ENCODE results near the gene GLT6D1.
"Not testable (repeated sequence)": the region's sequence is repeated elsewhere in the genome, so short reads cannot be mapped to it uniquely, and the experiment has no call there.

Gene GLT6D1

GRCh38 chr9:135639196-135639595 is at the start of gene GLT6D1:
Gene GLT6D1 (minus strand): TSS chr9:135639540. CDS start chr9:135639187, 353 bp downstream.
- DNase-seq = no peak

GRCh38 chr9:135689011-135689410 is 49.7 kb upstream of the GLT6D1 start:
- no peak for DNase-seq

DNA sequence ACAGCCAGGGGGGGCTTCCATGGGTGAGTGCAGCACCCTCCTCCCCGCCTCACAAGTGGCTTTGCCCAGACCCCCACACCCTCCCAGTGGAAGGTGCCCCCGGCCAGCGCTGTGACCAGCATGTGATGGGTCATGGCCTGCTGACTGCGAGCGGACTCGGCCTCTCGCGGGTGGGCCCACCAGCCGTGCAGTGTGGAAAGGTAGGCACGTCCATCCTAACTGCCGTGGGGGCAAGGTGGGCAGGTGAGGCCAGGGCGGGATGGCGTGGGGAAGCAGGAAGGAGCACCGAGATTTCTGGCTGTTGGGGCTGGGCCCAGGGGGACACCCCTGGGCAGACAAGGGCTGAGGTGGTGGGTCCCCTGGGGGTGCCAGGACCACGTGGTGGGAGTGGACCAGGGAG is 47.9 kb upstream of the GLT6D1 start:
- no peak for DNase-seq

DNA sequence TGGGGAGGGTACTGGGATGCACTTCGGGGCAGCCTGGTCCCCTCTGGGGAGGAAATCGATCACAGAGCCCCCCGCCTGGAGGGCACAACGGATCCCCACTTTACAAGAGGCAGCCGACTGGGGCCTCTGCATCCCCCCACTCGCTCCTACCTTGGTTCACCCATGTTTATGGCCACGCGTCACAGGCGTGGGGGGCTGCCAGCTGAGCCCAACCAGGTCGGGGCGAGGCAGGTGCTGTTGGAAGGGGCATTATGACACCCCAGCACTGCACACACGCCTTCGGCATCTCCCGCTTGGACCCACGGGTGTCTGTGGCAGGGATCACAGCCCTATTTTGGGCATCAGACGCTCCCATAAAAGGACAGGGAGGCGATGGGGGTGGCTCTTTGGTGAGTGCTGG is 45.4 kb upstream of the GLT6D1 start:
- no peak for DNase-seq

GRCh38 chr9:135683401-135684034 is 44.2 kb upstream of the GLT6D1 start:
- DNase-seq = no peak

DNA sequence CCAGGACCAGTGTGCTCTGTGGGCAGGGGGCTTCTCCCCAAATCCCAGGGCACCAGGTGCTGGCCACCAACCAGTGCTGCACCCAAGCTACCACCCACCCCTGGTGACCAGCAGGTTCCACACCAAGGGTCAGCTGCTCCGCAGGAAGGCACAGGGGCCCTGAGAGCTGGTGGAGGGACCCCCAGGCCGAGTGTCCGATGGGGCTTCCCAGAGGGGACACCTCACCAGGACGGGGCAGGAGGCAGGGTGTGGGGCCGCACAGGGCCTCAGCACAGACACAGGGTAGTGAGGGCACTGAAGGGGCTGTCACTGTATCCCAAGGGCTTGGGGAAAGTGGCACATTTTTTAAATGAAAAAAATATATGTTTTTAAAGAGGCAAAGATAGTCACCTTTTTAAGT is 41.8 kb upstream of the GLT6D1 start:
- DNase-seq = no peak

DNA sequence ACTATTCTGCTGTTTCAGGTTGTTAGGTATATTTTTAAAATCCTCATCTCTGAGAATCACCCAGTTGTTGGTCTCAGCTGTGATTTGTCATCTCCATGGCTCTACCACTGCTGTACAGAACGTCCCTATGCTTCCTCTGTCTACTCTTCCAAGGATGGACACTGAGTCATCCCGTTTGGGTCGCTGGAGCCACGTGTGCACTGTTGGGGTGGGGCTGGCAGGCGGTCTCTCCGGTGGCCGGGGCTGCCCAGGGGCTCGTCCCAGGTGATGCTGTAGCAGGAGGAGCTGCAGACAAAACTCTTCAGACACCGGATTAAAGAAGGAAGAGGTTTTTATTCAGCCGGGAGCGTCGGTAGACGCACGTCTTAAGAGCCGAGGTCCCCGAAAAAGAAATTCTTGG is 40.7 kb upstream of the GLT6D1 start:
- no peak for DNase-seq

GRCh38 chr9:135678236-135679017 is 39.1 kb upstream of the GLT6D1 start:
- no peak for DNase-seq

- no peak for DNase-seq
Observed at GRCh38 chr9:135677641-135678168, 38.4 kb upstream of the GLT6D1 start.

DNA sequence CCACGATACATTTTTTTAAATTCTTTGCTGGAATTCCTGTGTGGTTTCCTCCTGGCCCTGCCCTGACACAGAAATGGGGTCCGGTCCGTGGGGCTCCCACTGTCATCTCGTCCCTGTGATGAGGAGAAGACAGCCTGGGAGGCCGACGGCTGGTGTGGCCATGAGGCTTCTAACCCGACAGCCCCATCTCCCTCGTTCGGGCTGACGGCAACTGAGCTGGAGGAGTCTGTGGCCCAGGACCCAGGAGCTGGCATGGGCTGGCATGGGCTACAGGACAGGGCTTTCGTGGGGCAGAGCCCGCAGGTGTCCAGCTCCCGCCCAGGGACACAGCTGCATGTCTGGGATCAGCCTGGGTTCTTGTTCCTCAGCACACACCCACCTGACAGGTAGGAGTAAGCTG is 37.6 kb upstream of the GLT6D1 start:
- DNase-seq = no peak

DNA sequence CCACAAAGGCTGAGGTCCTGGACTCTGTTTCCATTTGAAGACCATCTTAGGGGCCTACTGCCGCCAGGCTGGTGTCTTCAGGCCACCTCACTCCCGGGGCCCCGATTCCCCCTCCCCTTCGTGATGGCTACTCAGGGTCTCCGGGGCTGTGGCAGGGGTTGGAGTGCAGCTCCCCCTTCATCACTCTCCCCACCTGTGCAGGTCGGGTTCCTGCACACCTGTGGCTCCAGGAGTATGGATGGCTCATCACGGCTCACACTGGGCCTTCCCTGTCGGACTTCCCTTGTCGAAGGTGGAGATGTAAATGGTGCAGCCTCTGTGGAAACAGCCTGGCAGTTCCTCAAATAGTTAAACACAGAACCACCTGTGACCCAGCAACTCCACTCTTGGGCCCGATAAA is 35.6 kb upstream of the GLT6D1 start:
- DNase-seq = no peak

GRCh38 chr9:135673941-135674340 is 34.6 kb upstream of the GLT6D1 start:
- DNase-seq = no peak

DNA sequence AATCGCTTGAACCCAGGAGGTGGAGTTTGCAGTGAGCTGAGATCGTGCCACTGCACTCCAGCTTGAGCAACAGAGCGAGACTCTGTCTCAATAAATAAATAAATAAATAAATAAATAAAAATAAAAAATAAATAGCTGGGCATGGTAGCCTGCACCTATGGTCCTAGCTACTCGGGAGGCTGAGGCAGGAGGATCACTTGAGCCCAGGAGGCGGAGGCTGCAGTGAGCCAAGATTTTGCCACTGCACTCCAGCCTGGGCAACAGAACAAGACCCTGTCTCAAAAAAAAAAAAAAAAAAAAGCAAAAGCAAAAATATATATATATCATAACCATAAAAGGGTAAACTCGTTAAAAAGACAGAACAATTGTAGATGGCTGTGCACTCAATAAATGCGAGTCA is 33.4 kb upstream of the GLT6D1 start:
- DNase-seq = not testable (repeated sequence)

- no peak for DNase-seq
Observed at GRCh38 chr9:135671591-135672041, 32.3 kb upstream of the GLT6D1 start.

GRCh38 chr9:135670721-135671590 is 31.6 kb upstream of the GLT6D1 start:
- no peak for DNase-seq

DNA sequence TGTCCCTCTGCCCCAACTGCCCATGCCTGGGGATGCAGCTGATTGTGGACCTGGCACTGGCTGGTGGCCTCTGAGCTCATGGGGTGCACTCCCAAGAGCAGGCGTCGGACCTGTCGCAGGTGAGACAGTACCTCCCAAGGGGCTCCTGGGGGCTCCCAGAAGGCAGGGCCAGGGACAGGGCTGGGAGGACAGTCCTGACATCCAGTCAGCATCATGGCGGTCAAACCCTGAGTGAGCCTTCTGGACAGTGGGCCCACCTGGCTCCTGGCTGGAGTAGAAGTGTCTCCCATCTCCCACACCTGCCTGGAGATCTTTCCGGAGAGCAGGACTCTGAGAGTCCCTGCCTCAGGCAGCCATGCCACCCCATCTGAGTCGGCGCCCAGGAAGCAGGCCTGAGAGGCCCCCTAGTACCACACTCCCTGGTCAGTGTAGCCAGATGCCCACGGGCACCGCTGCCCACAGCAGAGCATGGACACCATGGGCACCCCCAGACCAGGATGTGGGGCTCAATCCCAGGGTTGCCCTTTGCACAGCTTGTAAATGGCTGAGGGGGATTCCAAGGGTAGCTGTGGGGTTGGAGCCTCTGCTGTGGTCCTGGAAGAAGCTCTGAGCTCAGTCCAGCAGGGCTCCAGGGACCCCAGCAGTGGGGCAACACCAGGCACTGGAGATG is 30.4 kb upstream of the GLT6D1 start:
- DNase-seq = no peak

DNA sequence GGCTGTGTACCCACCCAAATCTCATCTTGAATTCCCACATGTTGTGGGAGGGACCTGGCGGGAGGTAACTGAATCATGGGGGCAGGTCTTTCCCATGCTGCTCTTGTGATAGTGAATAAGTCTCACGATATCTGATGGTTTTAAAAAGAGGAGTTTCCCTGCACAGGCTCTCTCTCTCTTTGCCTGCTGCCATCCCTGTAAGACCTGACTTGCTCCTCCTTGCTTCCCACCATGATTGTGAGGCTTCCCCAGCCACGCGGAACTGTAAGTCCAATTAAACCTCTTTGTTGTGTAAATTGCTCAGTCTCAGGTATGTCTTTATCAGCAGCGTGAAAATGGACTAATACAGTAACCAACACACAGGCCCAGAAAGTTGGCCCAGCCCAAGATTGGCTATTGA is 29.7 kb upstream of the GLT6D1 start:
- not testable (repeated sequence) for DNase-seq

DNA sequence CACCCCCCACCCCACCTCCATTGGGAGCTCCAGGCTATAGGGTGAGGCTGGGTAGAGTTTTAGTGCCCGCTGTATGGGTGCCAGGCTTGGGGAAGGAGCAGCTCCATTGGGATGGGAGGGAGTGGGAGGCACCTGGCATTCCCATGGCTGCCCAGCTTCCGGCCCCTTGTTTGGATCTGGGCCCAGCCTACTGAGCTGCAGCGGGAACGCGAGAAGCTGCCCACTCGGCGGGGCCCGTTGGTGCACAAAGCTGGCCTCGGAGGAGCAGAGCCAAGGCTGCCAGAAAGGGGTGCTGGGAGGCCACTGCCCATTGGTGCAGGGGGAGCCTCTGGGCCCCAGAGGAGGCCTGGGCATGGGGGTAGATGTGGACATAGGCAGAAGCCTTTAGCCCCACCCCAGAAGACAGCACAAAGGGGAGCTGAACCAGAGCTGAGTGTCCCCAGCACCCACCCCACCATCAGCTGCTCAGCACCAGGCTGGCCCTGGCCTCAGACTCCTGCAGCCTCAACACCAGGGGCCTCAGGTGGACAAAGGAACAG is 28.2 kb upstream of the GLT6D1 start:
- DNase-seq = no peak

- DNase-seq = no peak
Observed at GRCh38 chr9:135666534-135667462, 27.5 kb upstream of the GLT6D1 start.

DNA sequence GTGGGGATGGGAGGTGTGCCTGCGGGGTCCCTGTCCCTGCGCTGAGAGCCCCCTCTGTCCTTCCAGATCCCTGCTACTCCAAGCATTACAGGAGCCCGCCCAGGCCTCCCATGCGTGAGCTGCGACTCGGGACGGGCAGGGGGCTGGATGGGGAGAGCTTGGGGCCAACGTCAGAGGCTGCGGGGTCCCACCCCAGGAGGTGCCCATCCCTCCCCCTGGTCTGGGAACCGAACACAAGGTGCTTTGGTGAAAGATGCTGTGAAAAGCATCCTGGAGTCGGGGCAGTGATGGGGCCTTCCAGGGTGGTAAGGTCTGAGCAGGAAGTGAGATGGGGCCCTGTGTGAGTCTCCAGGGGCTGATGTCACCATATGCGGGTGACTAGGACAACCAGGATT is 26.5 kb upstream of the GLT6D1 start:
- DNase-seq = no peak

Data from right hindlimb (tissue), 1 donor.